Limb (tissue), 2 donors: ENCODE measurements around the gene NFIC.
"Not testable (repeated sequence)": the region's sequence is repeated elsewhere in the genome, so short reads cannot be mapped to it uniquely, and the experiment has no call there.

Experiments
- DNase-seq, 2 donors: peaks; one replicate each; pipeline ENCODE4 v3.0.0-alpha.2; 2016; ENCODE audit errors: extremely low spot score in 2 of 2

Gene NFIC

DNA sequence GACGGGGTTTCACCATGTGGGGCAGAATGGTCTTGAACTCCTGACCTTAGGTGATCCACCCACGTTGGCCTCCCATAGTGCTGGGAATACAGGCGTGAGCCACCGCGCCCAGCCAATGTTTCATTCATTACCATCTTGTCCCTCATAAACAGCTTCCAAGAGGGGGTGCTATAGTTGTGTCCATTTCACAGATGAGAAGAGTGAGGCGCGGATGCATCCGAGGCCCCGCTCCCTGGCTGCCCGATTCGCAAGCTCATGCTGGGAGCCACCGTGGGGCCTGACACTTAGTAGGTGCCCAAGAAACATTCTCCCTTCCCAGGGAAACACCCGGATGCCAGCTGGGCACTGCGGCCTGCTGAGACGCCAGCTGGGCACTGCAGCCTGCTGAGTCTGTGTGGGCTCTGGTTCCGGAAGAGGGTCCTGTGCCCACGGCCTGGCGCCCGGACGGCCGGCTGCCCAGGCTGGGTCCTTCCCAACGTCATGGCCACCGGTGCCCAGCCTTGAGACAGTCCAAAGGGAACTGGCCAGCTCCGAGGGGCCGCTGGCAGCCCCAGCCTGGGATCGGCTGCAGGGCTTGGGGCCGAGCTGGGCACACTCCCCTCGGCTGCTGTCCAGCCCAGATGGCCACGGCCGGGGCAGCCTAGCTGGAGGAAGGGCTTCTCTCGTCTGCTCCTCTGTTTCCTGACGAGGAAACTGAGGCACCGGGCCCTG is 54.7 kb downstream of the NFIC start:
- DNase-seq, result peak in 1 of 2 donors; percentile 23

DNA sequence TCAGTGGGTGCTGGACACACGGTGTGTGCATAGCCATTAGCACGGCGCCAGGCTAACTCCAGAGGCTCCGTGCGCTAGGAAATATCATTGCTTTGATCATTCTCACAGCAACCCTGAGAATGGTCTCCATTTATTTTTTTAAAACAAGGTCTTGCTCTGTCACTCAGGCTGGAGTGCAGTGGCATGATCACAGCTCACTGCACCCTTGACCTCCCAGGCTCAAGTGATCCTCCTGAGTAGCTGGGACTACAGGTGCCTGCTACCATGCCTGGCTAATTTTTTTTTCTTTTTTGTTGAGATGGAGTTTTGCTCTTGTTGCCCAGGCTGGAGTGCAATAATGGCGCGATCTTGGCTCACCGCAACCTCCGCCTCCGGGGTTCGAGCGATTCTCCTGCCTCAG is 55.3 kb downstream of the NFIC start:
- DNase-seq, result not testable (repeated sequence)

- no peak for DNase-seq
Measured at GRCh38 chr19:3423183-3423829, 56.9 kb downstream of the NFIC start.

DNA sequence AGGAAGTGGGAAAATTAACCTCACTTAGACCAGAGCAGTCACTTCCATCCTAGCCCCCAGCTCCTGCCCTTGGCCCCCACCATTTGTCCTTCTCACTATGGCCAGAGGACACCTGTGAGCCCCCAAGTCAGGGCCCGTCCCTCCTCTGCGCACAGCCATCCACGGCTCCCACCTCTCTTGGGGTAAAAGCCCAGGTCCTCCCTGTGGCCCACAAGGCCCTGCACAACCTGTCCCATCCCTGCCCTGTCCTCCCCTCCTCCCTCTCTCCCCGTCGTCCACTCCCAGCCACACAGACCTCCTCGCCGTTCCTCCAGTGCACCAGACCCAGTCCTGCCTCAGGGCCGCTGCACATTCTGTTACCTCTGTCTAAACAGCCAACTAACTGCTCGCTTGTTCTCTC is 60.0 kb downstream of the NFIC start:
- DNase-seq, result no peak

DNA sequence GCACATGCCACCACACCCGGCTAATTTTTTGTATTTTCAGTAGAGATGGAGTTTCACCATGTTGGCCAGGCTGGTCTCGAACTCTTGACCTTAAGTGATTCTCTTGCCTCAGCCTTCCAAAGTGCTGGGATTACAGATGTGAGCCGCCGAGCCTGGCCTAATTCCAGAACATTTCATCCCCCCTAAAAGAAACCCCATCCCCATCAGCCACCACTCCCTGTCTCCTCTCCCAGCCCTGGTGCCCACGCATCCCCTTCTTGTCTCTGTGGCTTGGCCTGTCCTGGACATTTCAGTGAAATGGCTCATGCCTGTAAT is 63.9 kb downstream of the NFIC start:
- DNase-seq, result not testable (repeated sequence)

- DNase-seq, result no peak
Measured at GRCh38 chr19:3431760-3432397, 65.5 kb downstream of the NFIC start.

- no peak for DNase-seq
Measured at GRCh38 chr19:3433313-3433712, 66.9 kb downstream of the NFIC start.

DNA sequence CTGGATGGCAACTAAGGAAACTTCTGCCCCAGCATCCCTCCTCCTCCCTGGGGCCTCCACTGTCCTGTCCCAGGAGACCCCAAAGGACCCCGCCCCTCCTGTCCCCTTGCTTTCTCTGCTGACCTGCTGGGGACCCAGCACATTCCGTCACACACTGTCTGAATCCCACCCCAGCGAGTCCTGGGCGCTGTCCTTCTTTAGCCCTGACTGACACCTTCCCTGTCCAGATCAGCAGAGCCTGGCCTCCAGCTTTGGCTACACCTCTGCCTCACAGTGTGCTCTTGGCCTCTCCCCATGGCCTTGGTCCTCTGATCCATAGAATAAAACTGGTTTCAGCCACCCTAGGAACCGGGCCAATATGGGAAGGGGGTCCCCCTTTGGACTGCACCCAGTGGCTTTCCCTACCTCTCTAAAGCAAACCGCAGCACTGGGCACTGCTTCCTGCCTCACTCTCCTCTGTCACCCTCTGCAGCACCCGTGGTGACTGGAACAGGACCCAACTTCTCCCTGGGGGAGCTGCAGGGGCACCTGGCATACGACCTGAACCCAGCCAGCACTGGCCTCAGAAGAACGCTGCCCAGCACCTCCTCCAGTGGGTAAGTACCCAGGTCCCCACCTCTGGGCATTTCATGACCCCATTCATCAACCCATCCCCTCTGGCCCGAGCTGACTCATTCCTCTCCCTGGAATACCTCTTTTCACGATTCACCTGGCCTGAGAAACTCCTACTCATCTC is 67.6 kb downstream of the NFIC start:
- no peak for DNase-seq

GRCh38 chr19:3434630-3435553 is 68.5 kb downstream of the NFIC start:
- peak; percentile 94 to 98 for DNase-seq

DNA sequence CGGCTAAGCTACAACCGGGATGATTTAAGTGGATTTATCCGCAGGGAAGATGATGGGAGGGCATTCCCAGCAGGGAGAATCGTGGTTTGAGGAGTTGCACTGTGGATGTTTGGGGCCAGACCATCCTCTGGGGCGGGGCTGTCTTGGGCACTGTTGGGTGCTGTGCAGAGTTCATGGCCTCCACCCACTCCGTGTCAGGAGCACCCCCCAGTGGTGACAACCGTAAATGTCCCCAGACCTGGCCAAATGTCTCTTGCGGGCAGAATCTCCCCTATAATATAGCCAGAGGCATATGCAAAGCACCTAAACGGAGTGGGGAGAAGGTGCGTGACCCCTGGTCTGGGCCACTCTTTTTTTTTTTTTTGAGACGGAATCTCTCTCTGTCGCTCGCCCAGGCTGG is 73.7 kb downstream of the NFIC start:
- DNase-seq, result no peak

- DNase-seq, result no peak
Measured at GRCh38 chr19:3441089-3441985, 75.0 kb downstream of the NFIC start.

DNA sequence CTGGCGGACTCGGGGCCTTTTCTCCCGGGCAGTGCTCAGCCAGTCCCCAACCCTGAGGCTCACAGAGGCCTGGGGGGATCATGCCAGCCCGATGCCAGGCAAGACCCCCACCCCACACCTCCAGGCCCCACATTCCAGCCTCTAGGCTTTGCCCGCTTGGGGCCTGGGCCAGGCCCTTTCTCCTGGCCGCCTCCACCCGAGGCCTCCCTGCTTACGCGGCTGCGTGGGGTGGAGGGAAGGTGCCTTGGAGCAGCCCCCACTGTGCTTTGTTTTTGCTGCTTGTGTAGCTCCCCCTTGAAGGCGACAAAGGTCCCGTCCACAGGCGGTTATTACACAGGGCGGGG is 75.6 kb downstream of the NFIC start:
- no peak for DNase-seq

DNA sequence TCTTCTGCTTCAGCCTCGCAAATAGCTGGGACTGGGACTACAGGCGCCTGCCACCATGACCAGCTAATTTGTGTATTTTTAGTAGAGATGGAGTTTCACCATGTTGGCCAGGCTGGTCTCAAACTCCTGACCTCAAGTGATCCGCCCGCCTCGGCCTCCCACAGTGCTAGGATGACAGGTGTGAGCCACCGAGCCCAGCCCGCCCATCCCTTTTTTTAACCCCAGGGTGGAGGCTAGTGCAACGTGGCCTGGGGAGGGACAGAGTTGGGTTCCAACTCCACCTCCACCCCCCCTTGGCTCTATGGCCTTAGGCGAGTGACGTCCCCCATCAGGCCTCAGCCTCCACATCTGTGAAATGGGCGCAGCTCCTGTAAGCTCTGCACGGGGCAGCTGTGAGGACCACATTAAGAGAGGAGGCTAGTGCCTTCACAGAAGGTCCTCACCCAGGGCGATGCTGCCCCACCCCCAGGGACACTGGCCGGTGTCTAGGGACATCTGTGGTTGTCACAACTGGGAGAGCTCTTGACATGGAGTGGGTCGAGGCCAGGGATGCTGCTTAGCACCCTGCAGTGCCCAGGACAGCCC is 76.2 kb downstream of the NFIC start:
- DNase-seq, result no peak

GRCh38 chr19:3443840-3444694 is 77.7 kb downstream of the NFIC start:
- DNase-seq, result peak; percentile 59 to 69

GRCh38 chr19:3444695-3445234 is 78.4 kb downstream of the NFIC start:
- no peak for DNase-seq

DNA sequence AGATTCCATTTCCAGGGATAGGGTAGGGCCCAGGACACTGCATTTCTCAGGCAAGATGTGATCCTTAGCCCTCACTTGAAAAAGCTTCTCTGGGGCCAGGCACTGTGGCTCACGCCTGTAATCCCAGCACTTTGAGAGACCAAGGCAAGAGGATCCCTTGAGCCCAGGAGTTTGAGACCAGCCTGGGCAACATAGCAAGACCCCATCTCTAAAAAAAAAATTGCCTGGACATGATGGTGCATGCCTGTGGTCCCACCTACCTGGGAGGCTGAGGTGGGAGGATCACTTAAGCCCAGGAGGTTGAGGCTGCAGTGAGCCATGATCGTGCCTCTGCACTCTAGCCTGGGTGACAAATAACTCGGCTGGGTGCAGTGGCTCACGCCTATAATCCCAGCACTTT is 80.3 kb downstream of the NFIC start:
- not testable (repeated sequence) for DNase-seq

DNA sequence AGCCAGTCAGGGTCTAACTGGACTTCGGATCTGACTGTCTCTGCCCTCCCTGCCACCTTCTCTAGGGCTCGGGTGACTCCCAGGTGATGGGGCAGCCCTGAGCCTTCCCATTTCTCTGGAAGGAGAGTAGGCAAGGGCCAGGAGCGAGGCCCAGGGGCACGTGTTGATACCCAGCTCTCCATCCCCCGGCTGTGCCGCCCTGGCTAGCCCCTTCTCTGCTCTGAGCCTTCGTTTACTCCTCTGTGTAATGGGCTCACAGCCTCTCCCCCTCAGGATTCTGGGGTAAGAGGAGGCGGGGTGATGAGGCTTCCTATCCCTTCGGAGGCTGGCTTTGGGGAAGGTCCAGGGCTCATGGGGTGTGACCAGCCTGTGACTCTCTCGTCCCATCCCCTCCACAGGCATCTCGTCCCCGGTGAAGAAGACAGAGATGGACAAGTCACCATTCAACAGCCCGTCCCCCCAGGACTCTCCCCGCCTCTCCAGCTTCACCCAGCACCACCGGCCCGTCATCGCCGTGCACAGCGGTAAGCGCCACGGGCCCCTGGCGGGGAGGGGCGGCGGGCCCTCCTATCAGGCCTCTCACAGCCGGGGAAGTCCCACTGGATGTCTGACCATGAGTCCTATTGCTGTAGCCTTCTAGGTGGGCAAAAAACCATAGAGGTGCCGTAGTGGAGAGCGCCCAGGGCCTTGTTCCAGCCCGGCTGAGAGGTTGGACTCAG is 82.4 kb downstream of the NFIC start:
- DNase-seq, result no peak
